A549 (cell line): ENCODE data around the gene ZCCHC17. TPM values are rescaled to one million over a fixed set of nuclear protein-coding genes. Genes with fewer than 3 reads are reported as not detected.

Experiments used
- ATAC-seq, 2 experiments: fragments of 200-7000 bp in 1 of 2; fragments of >200 bp in 1 of 2; cut with Nextera tagmentation in 1 of 2; cut with Tn5 transposase in 1 of 2; 3 replicates each; pipeline versions ENCODE4 v1.8.0 to v1.9.1; 2018 to 2020; ENCODE audit warnings: mild to moderate bottlenecking in 1 of 2, moderate library complexity in 1 of 2
- CTCF ChIA-PET: fragments of 300-600 bp; sonication (Branson Sonifier 250); formaldehyde crosslinking; extraction: SDS; loops from one replicate; lab custom pipeline; 2021; ENCODE audit warnings: antibody characterized with exemption, inconsistent platforms; lab: Yijun Ruan, JAX
- POLR2A ChIA-PET: fragments of 350-600 bp; formaldehyde crosslinking; extraction: SDS; loops from one replicate; lab custom pipeline; 2021; ENCODE audit warnings: antibody characterized with exemption, inconsistent platforms; lab: Yijun Ruan, JAX
- DNase-seq, 2 experiments: peaks; one replicate each; pipeline versions ENCODE4 v3.0.0 to v3.0.0-alpha.2; 2011 to 2016; ENCODE audit warnings: low read depth in 1 of 2, low spot score in 1 of 2
- FAIRE-seq: peaks from 2 replicates; lab custom pipeline; 2011; peaks lifted over from hg19 to GRCh38; lab: Jason Lieb, UNC
- H3K27ac ChIP-seq, 2 experiments: fragments of >200 bp; sonication (Bioruptor Twin); formaldehyde crosslinking; 3 replicates each; pipeline ENCODE4 v1.5.1; 2016 to 2017
- H3K4me1 ChIP-seq: fragments of >200 bp; sonication (Bioruptor Twin); formaldehyde crosslinking; 3 replicates; pipeline ENCODE4 v1.6.1; 2016
- H3K4me2 ChIP-seq: fragments of >200 bp; sonication (Bioruptor Twin); formaldehyde crosslinking; 3 replicates; pipeline ENCODE4 v1.6.1; 2016
- H3K4me3 ChIP-seq: fragments of >200 bp; sonication (Bioruptor Twin); formaldehyde crosslinking; 3 replicates; pipeline ENCODE4 v1.5.1; 2016
- H3K9me3 ChIP-seq: fragments of >200 bp; sonication (Bioruptor Twin); formaldehyde crosslinking; 3 replicates; pipeline ENCODE4 v1.6.1; 2016
- BCL3 ChIP-seq: fragments of >200 bp; sonication (Bioruptor Twin); formaldehyde crosslinking; IDR thresholded peaks from 3 replicates; pipeline ENCODE4 v1.6.1; 2016
- CBX8 ChIP-seq: fragments of 200-600 bp; sonication (generic); IDR thresholded peaks from 2 replicates; pipeline ENCODE4 v1.6.1; 2016
- E2F6 ChIP-seq: IDR thresholded peaks from 2 replicates; pipeline ENCODE4 v1.6.1; 2012; ENCODE audit warnings: low read depth, borderline replicate concordance
- EHF ChIP-seq: fragments of 250-450 bp; sonication (Bioruptor Pico); IDR thresholded peaks from 2 replicates; pipeline ENCODE4 v1.5.0; 2020; ENCODE audit warnings: mild to moderate bottlenecking
- EHMT2 ChIP-seq: fragments of 200-600 bp; sonication (generic); IDR thresholded peaks from 2 replicates; pipeline ENCODE4 v1.6.1; 2016; ENCODE audit warnings: antibody characterized with exemption, low read depth, mild to moderate bottlenecking, moderate library complexity
- ESRRA ChIP-seq: fragments of 150-350 bp; IDR thresholded peaks from 2 replicates; pipeline ENCODE4 v1.6.1; 2014; ENCODE audit warnings: mild to moderate bottlenecking, low read length, borderline replicate concordance
- GATA3 ChIP-seq: IDR thresholded peaks from 2 replicates; pipeline ENCODE4 v1.6.1; 2012; ENCODE audit warnings: borderline replicate concordance
- HDAC2 ChIP-seq: fragments of 200-600 bp; sonication (generic); IDR thresholded peaks from 2 replicates; pipeline ENCODE4 v1.6.1; 2016
- JUN ChIP-seq, 2 experiments: fragments of >200 bp; sonication (Bioruptor Twin); formaldehyde crosslinking; IDR thresholded peaks; 2 replicates in 1 of 2; 3 replicates in 1 of 2; pipeline ENCODE4 v1.6.1; 2016 to 2017
- KDM1A ChIP-seq: fragments of 200-600 bp; sonication (generic); IDR thresholded peaks from 2 replicates; pipeline ENCODE4 v1.6.1; 2016; ENCODE audit warnings: low read depth, mild to moderate bottlenecking
- MAX ChIP-seq: IDR thresholded peaks from 2 replicates; pipeline ENCODE4 v1.6.1; 2012
- NFE2L2 ChIP-seq: fragments of 150-350 bp; conservative IDR thresholded peaks from 2 replicates; pipeline ENCODE4 v1.6.1; 2014; ENCODE audit warnings: low read length
- REST ChIP-seq: fragments of 200-600 bp; sonication (generic); IDR thresholded peaks from 2 replicates; pipeline ENCODE4 v1.6.1; 2016; ENCODE audit warnings: antibody characterized with exemption, mild to moderate bottlenecking, moderate library complexity
- ZC3H11A ChIP-seq: fragments of 450-650 bp; IDR thresholded peaks from 2 replicates; pipeline ENCODE4 v1.6.1; 2014; ENCODE audit warnings: antibody characterized with exemption, mild to moderate bottlenecking
- ZSCAN20 ChIP-seq: fragments of 250-450 bp; sonication (Bioruptor Pico); IDR thresholded peaks from 2 replicates; pipeline ENCODE4 v1.8.0; 2022; ENCODE audit warnings: mild to moderate bottlenecking, moderate library complexity
- WGBS: methylation state at CpG from one replicate; pipeline ENCODE4 v1.1.6; 2017; ENCODE audit errors: missing lambda C conversion rate; 5-methylcytosine and 5-hydroxymethylcytosine counted together
- polyA plus RNA-seq, 4 experiments: library from polyadenylated mRNA; depleted of rRNA in 3 of 4; stranded (reverse); fragments of >200 nt; fragmentation: RNase III in 1 of 4; extraction: RNeasy Plus Mini Kit Qiagen cat#74134 plus additional on column Dnase treatment in 1 of 4; gene quantifications; 2 replicates in 3 of 4; 3 replicates in 1 of 4; pipeline ENCODE4 v1.2.3, GENCODE V29; 2011 to 2017

Gene ZCCHC17
- polyA plus RNA-seq, 2 of the 4 experiments (the other 2 are of a cell fraction): 28.0 to 34.5 TPM

GRCh38 chr1:31356427-31356826 is 59.6 kb downstream of the ZCCHC17 start:
- FAIRE-seq (no peak), DNase-seq (no peak), ATAC-seq (no peak)
- ChIA-PET CTCF (no interaction called here), POLR2A (no interaction called here)
- Histone ChIP-seq H3K9me3 (no peaks in the 10 kb centered on the region), H3K4me2 (no peak overlapping the region), H3K4me1 (no peaks in the 10 kb centered on the region), H3K4me3 (no peak overlapping the region), H3K27ac (no peak overlapping the region)
- no peak for TF ChIP-seq GATA3
- TF ChIP-seq ZC3H11A: no peak
- no peak for TF ChIP-seq CBX8
- no peak for TF ChIP-seq HDAC2
- TF ChIP-seq ESRRA: no peak
- TF ChIP-seq REST: no peak
- 94% methylated on average over 2 of the region's 2 CpGs for whole genome bisulfite sequencing

- no peak overlapping the region for H3K4me3 ChIP-seq
- no peak overlapping the region for H3K27ac ChIP-seq
- FAIRE-seq (no peak), DNase-seq (no peak), ATAC-seq (no peak)
- no peaks in the 10 kb centered on the region for H3K4me1 ChIP-seq
- CTCF ChIA-PET: interaction anchor here (1.0 to 1.7 kb wide), 4 partner anchors 11 to 187 kb away, joined by 3 to 6 read pairs (median 4); partner anchors contain the start of gene FABP3
- POLR2A ChIA-PET: no interaction called here
- TF ChIP-seq E2F6 (no peak), ZC3H11A (peak; percentile 70)
- no peaks in the 10 kb centered on the region for H3K9me3 ChIP-seq
- WGBS: 92% methylated on average over 2 of the region's 6 CpGs
- no peak overlapping the region for H3K4me2 ChIP-seq
Measured at GRCh38 chr1:31361607-31362006, 64.8 kb downstream of the ZCCHC17 start.

- H3K27ac ChIP-seq: no peak overlapping the region
- FAIRE-seq (no peak), DNase-seq (no peak), ATAC-seq (no peak)
- ChIA-PET POLR2A (no interaction called here), CTCF (interaction anchor here (1.7 kb wide), 1 partner anchor 32 kb away, joined by 5 read pairs; no protein-coding TSS in a partner anchor)
- no peak overlapping the region for H3K4me2 ChIP-seq
- no peaks in the 10 kb centered on the region for H3K4me1 ChIP-seq
- H3K9me3 ChIP-seq: no peaks in the 10 kb centered on the region
- TF ChIP-seq HDAC2: no peak
- H3K4me3 ChIP-seq: no peak overlapping the region
- WGBS: 96% methylated on average over 3 of the region's 3 CpGs
Measured at GRCh38 chr1:31362032-31362431, 65.2 kb downstream of the ZCCHC17 start.

GRCh38 chr1:31364561-31365250 is 67.9 kb downstream of the ZCCHC17 start:
- CTCF ChIA-PET: interaction anchor here (1.5 kb wide), 1 partner anchor 19 kb away, joined by 4 read pairs; no protein-coding TSS in a partner anchor
- no peak overlapping the region for H3K27ac ChIP-seq
- POLR2A ChIA-PET: no interaction called here
- DNase-seq (no peak), ATAC-seq (no peak), FAIRE-seq (no peak)
- no peak for TF ChIP-seq NFE2L2
- TF ChIP-seq JUN (IDR thresholded peaks at IDR 0.05): no peak
- no peak for TF ChIP-seq GATA3
- no peak for TF ChIP-seq BCL3
- no peak for TF ChIP-seq EHF (CRISPR knock-in tag)
- TF ChIP-seq KDM1A: no peak
- TF ChIP-seq MAX: no peak
- TF ChIP-seq EHMT2: no peak
- no peak for TF ChIP-seq ZSCAN20 (CRISPR knock-in tag)
- H3K4me1 ChIP-seq: no peaks in the 10 kb centered on the region
- WGBS: 82% methylated on average over 3 of the region's 3 CpGs
- no peak overlapping the region for H3K4me2 ChIP-seq
- H3K9me3 ChIP-seq: no peaks in the 10 kb centered on the region
- H3K4me3 ChIP-seq: no peak overlapping the region
